Natural killer cell (primary cell): ENCODE measurements around the gene EHMT1. TPM values are rescaled to one million over a fixed set of nuclear protein-coding genes. Genes with fewer than 3 reads are reported as not detected.

Source experiments
- ATAC-seq, 3 donors: fragments of 150-1000 bp in 2 of 3; fragments of 200-7000 bp in 1 of 3; cut with Tn5 transposase; 1 replicate in 1 of 3; 2 replicates in 2 of 3; pipeline ENCODE4 v1.10.0; 2021; ENCODE audit warnings: mild to moderate bottlenecking in 2 of 3, moderate library complexity in 2 of 3
- DNase-seq, 2 donors: peaks; one replicate each; pipeline versions ENCODE4 v3.0.0 to v3.0.0-alpha.2; 2013 to 2021; ENCODE audit warnings: mixed read lengths in 1 of 2
- H3K27ac ChIP-seq: one replicate; pipeline ENCODE4 v1.5.1; 2013; ENCODE audit warnings: mild to moderate bottlenecking, low read length
- H3K27me3 ChIP-seq: one replicate; pipeline ENCODE4 v1.6.1; 2013; ENCODE audit warnings: low read length; ENCODE audit not compliant: control insufficient read depth, insufficient read depth
- H3K36me3 ChIP-seq: one replicate; pipeline ENCODE4 v1.6.1; 2013; ENCODE audit warnings: low read length; ENCODE audit not compliant: control insufficient read depth, insufficient read depth
- H3K4me1 ChIP-seq: one replicate; pipeline ENCODE4 v1.6.1; 2013; ENCODE audit warnings: low read length; ENCODE audit not compliant: control insufficient read depth, insufficient read depth
- H3K4me3 ChIP-seq: one replicate; pipeline ENCODE4 v1.5.1; 2013; ENCODE audit warnings: low read length
- H3K9me3 ChIP-seq: one replicate; pipeline ENCODE4 v1.6.1; 2013; ENCODE audit warnings: low read length; ENCODE audit not compliant: control insufficient read depth, insufficient read depth
- H3K27ac Mint-ChIP-seq, 2 donors: one replicate each; pipeline ENCODE4 v1.8.0; 2022; ENCODE audit warnings: mild to moderate bottlenecking in 2 of 2, mixed read lengths in 2 of 2, moderate library complexity in 1 of 2
- H3K27me3 Mint-ChIP-seq, 2 donors: one replicate each; pipeline ENCODE4 v1.8.0; 2022; ENCODE audit warnings: low read depth in 2 of 2, mixed read lengths in 2 of 2
- H3K36me3 Mint-ChIP-seq: one replicate; pipeline ENCODE4 v1.8.0; 2022; ENCODE audit warnings: mixed read lengths
- H3K4me1 Mint-ChIP-seq, 2 donors: one replicate each; pipeline ENCODE4 v1.8.0; 2022; ENCODE audit warnings: mixed read lengths in 2 of 2
- H3K4me3 Mint-ChIP-seq: one replicate; pipeline ENCODE4 v1.8.0; 2022; ENCODE audit warnings: mild to moderate bottlenecking, moderate library complexity, mixed read lengths
- H3K9me3 Mint-ChIP-seq, 2 donors: one replicate each; pipeline ENCODE4 v1.8.0; 2022; ENCODE audit warnings: mixed read lengths in 2 of 2
- CTCF ChIP-seq: fragments of 200-600 bp; IDR thresholded peaks from one replicate; pipeline ENCODE4 v1.8.0; 2022; ENCODE audit warnings: antibody characterized with exemption
- WGBS: methylation state at CpG from one replicate; pipeline ENCODE4 v1.1.7; 2013; ENCODE audit warnings: missing lambda C conversion rate; ENCODE audit not compliant: insufficient coverage; 5-methylcytosine and 5-hydroxymethylcytosine counted together
- intact Hi-C: fragments of 100-400 bp; cut with micrococcal nuclease; formaldehyde crosslinking; loops from one replicate; pipeline ENCODE4 v1.14.2; 2022
- total RNA-seq, 4 donors: library from RNA; stranded (reverse); fragments of 120-200 nt in 1 of 4; gene quantifications; one replicate each; pipeline versions ENCODE4 v1.2.3 to v1.2.4, GENCODE V29; 2013 to 2022

The EHMT1 gene
- total RNA-seq, 3 donors from 2014 or later (not counting 1 experiment from before 2014, with no cell fraction given): 173 to 200 (median 176) TPM

GRCh38 chr9:137774775-137775386 is 156.1 kb downstream of the EHMT1 start:
- Mint-ChIP-seq H3K4me3 (no peak overlapping the region), H3K4me1 (peaks cover 7 to 16% of the 10 kb centered on the region in 2 donors), H3K27me3 (no peaks in the 10 kb centered on the region), H3K9me3 (peaks cover 0 to 3% of the 10 kb centered on the region in 2 donors), H3K36me3 (peaks cover 13% of the 10 kb centered on the region), H3K27ac (no peak overlapping the region)
- H3K27me3 ChIP-seq: no peaks in the 10 kb centered on the region
- 97% methylated on average over 24 of the region's 24 CpGs for WGBS
- TF ChIP-seq CTCF: no peak
- no peak for ATAC-seq
- H3K4me1 ChIP-seq: no peaks in the 10 kb centered on the region
- no peak overlapping the region for H3K27ac ChIP-seq
- intact Hi-C loops: no loop called here
- DNase-seq: no peak
- H3K4me3 ChIP-seq: no peak overlapping the region
- no peaks in the 10 kb centered on the region for H3K9me3 ChIP-seq
- peaks cover 68% of the 10 kb centered on the region for H3K36me3 ChIP-seq

- no peaks in the 10 kb centered on the region for H3K36me3 Mint-ChIP-seq
- no peak for TF ChIP-seq CTCF
- H3K9me3 Mint-ChIP-seq: no peaks in the 10 kb centered on the region
- Histone ChIP-seq H3K36me3 (peaks cover 60% of the 10 kb centered on the region), H3K9me3 (no peaks in the 10 kb centered on the region), H3K4me1 (no peaks in the 10 kb centered on the region), H3K27ac (no peak overlapping the region), H3K27me3 (no peaks in the 10 kb centered on the region), H3K4me3 (no peak overlapping the region)
- peaks cover 0 to 5% of the 10 kb centered on the region in 2 donors for H3K4me1 Mint-ChIP-seq
- WGBS: 96% methylated on average over 22 of the region's 22 CpGs
- intact Hi-C loops: no loop called here
- H3K27me3 Mint-ChIP-seq: no peaks in the 10 kb centered on the region
- no peak for ATAC-seq
- H3K27ac Mint-ChIP-seq: peak overlapping the region in 1 of 2 donors; percentile 25
- no peak overlapping the region for H3K4me3 Mint-ChIP-seq
- no peak for DNase-seq
Observed at GRCh38 chr9:137776306-137776995, 157.6 kb downstream of the EHMT1 start.

GRCh38 chr9:137777761-137778160 is 159.0 kb downstream of the EHMT1 start:
- no peak overlapping the region for H3K4me3 ChIP-seq
- no peaks in the 10 kb centered on the region for H3K27me3 ChIP-seq
- no peak overlapping the region for H3K27ac ChIP-seq
- Mint-ChIP-seq H3K27me3 (no peaks in the 10 kb centered on the region), H3K36me3 (peaks cover 5% of the 10 kb centered on the region), H3K4me3 (no peak overlapping the region), H3K27ac (peak overlapping the region in 1 of 2 donors; percentile 25), H3K4me1 (peaks cover 0 to 3% of the 10 kb centered on the region in 2 donors), H3K9me3 (no peaks in the 10 kb centered on the region)
- H3K4me1 ChIP-seq: no peaks in the 10 kb centered on the region
- 97% methylated on average over 20 of the region's 20 CpGs for WGBS
- no peaks in the 10 kb centered on the region for H3K9me3 ChIP-seq
- no peak for TF ChIP-seq CTCF
- DNase-seq: no peak
- peaks cover 68% of the 10 kb centered on the region for H3K36me3 ChIP-seq
- ATAC-seq: no peak
- intact Hi-C loops: no loop called here
